K562 (cell line): ENCODE results near the gene TRUB2. TPM values are rescaled to one million over a fixed set of nuclear protein-coding genes. Genes with fewer than 3 reads are reported as not detected.
"Not testable (repeated sequence)": the region's sequence is repeated elsewhere in the genome, so short reads cannot be mapped to it uniquely, and the experiment has no call there.

Source experiments
- DMBX1 ChIP-seq: fragments of 250-450 bp; sonication (Bioruptor Pico); IDR thresholded peaks from 2 replicates; pipeline ENCODE4 v1.8.0; 2022; ENCODE audit warnings: inconsistent platforms, mild to moderate bottlenecking, moderate library complexity, borderline replicate concordance
- ELF4 ChIP-seq: fragments of 450-650 bp; formaldehyde crosslinking; IDR thresholded peaks from 2 replicates; pipeline ENCODE4 v1.4.0; 2022; ENCODE audit warnings: missing genetic modification characterization
- EP300 ChIP-seq: IDR thresholded peaks from 2 replicates; pipeline ENCODE4 v1.6.1; 2012; ENCODE audit warnings: low read length, improper control_type of control experiment
- ETV1 ChIP-seq: fragments of 450-650 bp; conservative IDR thresholded peaks from 2 replicates; pipeline ENCODE4 v1.6.1; 2016; ENCODE audit warnings: missing genetic modification characterization, control low read depth, low read depth, missing compliant biosample characterization
- IFI16 ChIP-seq: fragments of 250-450 bp; sonication (Bioruptor Pico); IDR thresholded peaks from 2 replicates; pipeline ENCODE4 v2.1.2; 2022; ENCODE audit warnings: mild to moderate bottlenecking, inconsistent platforms
- JUN ChIP-seq, 2 experiments: sonication (generic) in 1 of 2; formaldehyde crosslinking in 1 of 2; IDR thresholded peaks; 2 replicates each; pipeline versions ENCODE4 v1.6.1 to v1.8.0; 2012 to 2022; ENCODE audit warnings: borderline replicate concordance in 2 of 2, mild to moderate bottlenecking in 2 of 2, improper control_type of control experiment in 1 of 2, low read depth in 1 of 2, low read length in 1 of 2, missing genetic modification reagents in 1 of 2
- JUNB ChIP-seq: fragments of 450-650 bp; formaldehyde crosslinking; conservative IDR thresholded peaks from 2 replicates; pipeline ENCODE4 v1.4.0; 2020; ENCODE audit warnings: mild to moderate bottlenecking
- NR2F6 ChIP-seq: fragments of 450-650 bp; formaldehyde crosslinking; IDR thresholded peaks from 2 replicates; pipeline ENCODE4 v1.4.0; 2020; ENCODE audit warnings: mild to moderate bottlenecking
- NR4A1 ChIP-seq, 2 experiments: fragments of 250-450 bp in 1 of 2; fragments of 450-650 bp in 1 of 2; sonication (Bioruptor Pico) in 1 of 2; IDR thresholded peaks; 2 replicates each; pipeline versions ENCODE4 v1.4.0 to v1.6.1; 2016 to 2020; ENCODE audit warnings: mild to moderate bottlenecking in 2 of 2, missing compliant biosample characterization in 1 of 2, missing genetic modification characterization in 1 of 2, moderate library complexity in 1 of 2
- PHF8 ChIP-seq: fragments of 200-600 bp; sonication (generic); IDR thresholded peaks from 2 replicates; pipeline ENCODE4 v1.6.1; 2012; ENCODE audit warnings: mixed run types, mild to moderate bottlenecking, inconsistent platforms, low read length, moderate library complexity, borderline replicate concordance
- RAD21 ChIP-seq, 2 experiments: fragments of 250-450 bp in 1 of 2; fragments of 450-650 bp in 1 of 2; sonication (Bioruptor Pico) in 1 of 2; formaldehyde crosslinking in 1 of 2; IDR thresholded peaks in 1 of 2; conservative IDR thresholded peaks in 1 of 2; 2 replicates each; pipeline versions ENCODE4 v1.4.0 to v1.8.0; 2020 to 2022; ENCODE audit warnings: mild to moderate bottlenecking in 2 of 2, moderate library complexity in 1 of 2
- RBBP5 ChIP-seq: fragments of 200-600 bp; sonication (generic); IDR thresholded peaks from 2 replicates; pipeline ENCODE4 v1.6.1; 2012; ENCODE audit warnings: borderline replicate concordance, mild to moderate bottlenecking, low read length, control low read depth, inconsistent platforms; ENCODE audit not compliant: insufficient read depth, poor library complexity, severe bottlenecking
- RFX7 ChIP-seq: fragments of 250-450 bp; sonication (Bioruptor Pico); IDR thresholded peaks from 2 replicates; pipeline ENCODE4 v1.5.1; 2021; ENCODE audit warnings: mild to moderate bottlenecking
- SMAD3 ChIP-seq: fragments of 450-650 bp; formaldehyde crosslinking; conservative IDR thresholded peaks from 2 replicates; pipeline ENCODE4 v1.4.0; 2020; ENCODE audit warnings: mild to moderate bottlenecking
- SMAD4 ChIP-seq: fragments of 250-450 bp; sonication (Bioruptor Pico); conservative IDR thresholded peaks from 2 replicates; pipeline ENCODE4 v1.8.0; 2021; ENCODE audit warnings: inconsistent platforms, mild to moderate bottlenecking, moderate library complexity
- TEAD1 ChIP-seq, 2 experiments: fragments of 450-650 bp in 1 of 2; sonication (generic) in 1 of 2; formaldehyde crosslinking; IDR thresholded peaks; 2 replicates each; pipeline versions ENCODE4 v1.4.0 to v1.8.0; 2020 to 2022; ENCODE audit warnings: mild to moderate bottlenecking in 2 of 2, missing genetic modification reagents in 1 of 2
- ZNF212 ChIP-seq: fragments of 450-650 bp; formaldehyde crosslinking; IDR thresholded peaks from 2 replicates; pipeline ENCODE4 v1.4.0; 2020; ENCODE audit warnings: mild to moderate bottlenecking
- ZNF436 ChIP-seq: fragments of 250-450, 450-650 bp; sonication (Bioruptor Pico); formaldehyde crosslinking; IDR thresholded peaks from 2 replicates; pipeline ENCODE4 v1.7.0; 2020; ENCODE audit warnings: mild to moderate bottlenecking
- ZNF444 ChIP-seq: fragments of 250-450 bp; sonication (Bioruptor Pico); IDR thresholded peaks from 2 replicates; pipeline ENCODE4 v1.4.0; 2020; ENCODE audit warnings: mild to moderate bottlenecking, moderate library complexity
- ZNF583 ChIP-seq: fragments of 250-450 bp; sonication (Bioruptor Pico); IDR thresholded peaks from 2 replicates; pipeline ENCODE4 v1.4.0; 2020
- ZNF76 ChIP-seq: fragments of 250-450 bp; sonication (Bioruptor Pico); IDR thresholded peaks from 2 replicates; pipeline ENCODE4 v1.4.0; 2020; ENCODE audit warnings: mild to moderate bottlenecking, moderate library complexity, borderline replicate concordance
- ZNF778 ChIP-seq: fragments of 450-650 bp; formaldehyde crosslinking; IDR thresholded peaks from 2 replicates; pipeline ENCODE4 v1.4.0; 2020; ENCODE audit warnings: mild to moderate bottlenecking, moderate library complexity
- ZSCAN32 ChIP-seq: fragments of 450-650 bp; formaldehyde crosslinking; IDR thresholded peaks from 2 replicates; pipeline ENCODE4 v1.4.0; 2020; ENCODE audit warnings: mild to moderate bottlenecking, moderate library complexity
- polyA plus RNA-seq, 8 experiments: library from polyadenylated mRNA; depleted of rRNA in 4 of 8; stranded (reverse) in 5 of 8; unstranded in 3 of 8; fragments of >200 nt; fragmentation: Nextera tagmentation in 2 of 8; fragmentation: Illumina TruSeq in 1 of 8; extraction: Ambion mirVana in 2 of 8; extraction: Trizol in 1 of 8; gene quantifications; 2 replicates each; pipeline versions ENCODE4 v1.2.1 to v1.2.3, GENCODE V29; 2011 to 2014; ENCODE audit warnings: inconsistent platforms in 1 of 8, missing spikeins in 1 of 8
- total RNA-seq, 7 experiments: library from RNA; depleted of rRNA in 6 of 7; stranded (reverse); fragments of >200 nt in 6 of 7; fragmentation: Illumina TruSeq in 2 of 7; extraction: Trizol in 2 of 7; gene quantifications; 2 replicates each; pipeline versions ENCODE4 v1.2.1 to v1.2.3, GENCODE V29; 2011 to 2021; ENCODE audit warnings: low replicate concordance in 1 of 7
- TF ChIP-seq, protein P1 (sequence below): fragments of 450-650 bp; formaldehyde crosslinking; IDR thresholded peaks from 2 replicates; pipeline ENCODE4 v1.4.0; 2022; ENCODE audit warnings: missing genetic modification characterization

Gene TRUB2
- total and polyA plus RNA-seq, 9 of the 15 experiments (the other 6 are each of a cell fraction or from before 2014, with no cell fraction given) = 9.3 to 110 (median 63.0) TPM

GRCh38 chr9:128279088-128280073, 42.9 kb downstream of the TRUB2 start (continued):
- TF ChIP-seq JUN (IDR thresholded peaks at IDR 0.05; ENCODE audit: borderline replicate concordance, low read depth, low read length) = peak; percentile 17; the same call in 1 of the 2 replicates
- TF ChIP-seq JUN (CRISPR knock-in tag; IDR thresholded peaks at IDR 0.05; ENCODE audit: borderline replicate concordance) = not testable (repeated sequence)
- TF ChIP-seq JUNB = 0 out of 2 replicates have a peak, but pooled peaks have one; percentile 9
- TF ChIP-seq ZNF212 (CRISPR knock-in tag) = 0 out of 2 replicates have a peak, but pooled peaks have one; percentile 83
- peak; percentile 36 for TF ChIP-seq SMAD4 (CRISPR knock-in tag)
- TF ChIP-seq ETV1 (tag) = peak; percentile 73
- TF ChIP-seq ZNF778 (CRISPR knock-in tag) = 0 out of 2 replicates have a peak, but pooled peaks have one; percentile 35
- peak; percentile 91 for TF ChIP-seq NR4A1 (CRISPR knock-in tag; IDR thresholded peaks at IDR 0.05)
- TF ChIP-seq NR4A1 (tag; IDR thresholded peaks at IDR 0.05) = 0 out of 2 replicates have a peak, but pooled peaks have one; percentile 27
- peak; percentile 62 for TF ChIP-seq DMBX1 (CRISPR knock-in tag)
- TF ChIP-seq TEAD1 (CRISPR knock-in tag; IDR thresholded peaks at IDR 0.05) = peak in 1 of 2 experiments; percentile 57; a peak in 2 of 4 replicates
- 0 out of 4 replicates have a peak, but pooled peaks have one; percentile 2 to 21 for TF ChIP-seq RAD21 (CRISPR knock-in tag; conservative IDR thresholded peaks at IDR 0.05 in 1 of 2, IDR thresholded peaks at IDR 0.05 in 1 of 2)
- TF ChIP-seq EP300 = 0 out of 2 replicates have a peak, but pooled peaks have one; percentile 39
- TF ChIP-seq SMAD3 (CRISPR knock-in tag) = 0 out of 2 replicates have a peak, but pooled peaks have one; percentile 65
- 0 out of 2 replicates have a peak, but pooled peaks have one; percentile 50 for TF ChIP-seq RFX7 (CRISPR knock-in tag)
- TF ChIP-seq ZNF444 (CRISPR knock-in tag) = peak; percentile 38; the same call in 1 of the 2 replicates
- peak; percentile 19; the same call in 1 of the 2 replicates for TF ChIP-seq PHF8
- TF ChIP-seq NR2F6 = peak; percentile 83; the same call in 1 of the 2 replicates
- peak; percentile 88 for TF ChIP-seq ELF4 (CRISPR knock-in tag)
- TF ChIP-seq ZNF583 (CRISPR knock-in tag) = peak; percentile 87; the same call in 1 of the 2 replicates
- TF ChIP-seq ZSCAN32 (CRISPR knock-in tag) = peak; percentile 63; the same call in 1 of the 2 replicates
- TF ChIP-seq ZNF76 = peak; percentile 62
- TF ChIP-seq, protein P1, sequence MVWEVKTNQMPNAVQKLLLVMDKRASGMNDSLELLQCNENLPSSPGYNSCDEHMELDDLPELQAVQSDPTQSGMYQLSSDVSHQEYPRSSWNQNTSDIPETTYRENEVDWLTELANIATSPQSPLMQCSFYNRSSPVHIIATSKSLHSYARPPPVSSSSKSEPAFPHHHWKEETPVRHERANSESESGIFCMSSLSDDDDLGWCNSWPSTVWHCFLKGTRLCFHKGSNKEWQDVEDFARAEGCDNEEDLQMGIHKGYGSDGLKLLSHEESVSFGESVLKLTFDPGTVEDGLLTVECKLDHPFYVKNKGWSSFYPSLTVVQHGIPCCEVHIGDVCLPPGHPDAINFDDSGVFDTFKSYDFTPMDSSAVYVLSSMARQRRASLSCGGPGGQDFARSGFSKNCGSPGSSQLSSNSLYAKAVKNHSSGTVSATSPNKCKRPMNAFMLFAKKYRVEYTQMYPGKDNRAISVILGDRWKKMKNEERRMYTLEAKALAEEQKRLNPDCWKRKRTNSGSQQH (CRISPR knock-in tag) = peak; percentile 81; the same call in 1 of the 2 replicates
- TF ChIP-seq IFI16 (CRISPR knock-in tag) = 0 out of 2 replicates have a peak, but pooled peaks have one; percentile 66
- peak; percentile 7 for TF ChIP-seq RBBP5
- peak; percentile 53 for TF ChIP-seq ZNF436 (CRISPR knock-in tag)
